Endothelial cell of umbilical vein (primary cell): Measurements from ENCODE around the gene CIZ1. TPM values are rescaled to one million over a fixed set of nuclear protein-coding genes. Genes with fewer than 3 reads are reported as not detected.

Source experiments
- BruUV-seq: library from RNA; stranded (reverse); fragments of 400-500 nt; replicated peaks from 2 replicates; lab custom pipeline; 2021; lab: Mats Ljungman, UMichigan
- CTCF ChIA-PET: fragments of 300-600, 350-600 bp; sonication (Branson Sonifier 250); formaldehyde crosslinking; loops from one replicate; lab custom pipeline; 2021; ENCODE audit warnings: antibody characterized with exemption, inconsistent platforms; lab: Charles Lee
- POLR2A ChIA-PET: fragments of 300-600, 350-600 bp; sonication (Branson Sonifier 250); formaldehyde crosslinking; loops from one replicate; lab custom pipeline; 2021; ENCODE audit warnings: antibody characterized with exemption, inconsistent platforms; lab: Charles Lee
- DNase-seq: peaks from one replicate; pipeline ENCODE4 v3.0.0-alpha.2; 2011; ENCODE audit warnings: low read depth, low spot score
- FAIRE-seq: peaks from 2 replicates; lab custom pipeline; 2011; peaks lifted over from hg19 to GRCh38; lab: Jason Lieb, UNC
- H2AFZ ChIP-seq: 2 replicates; pipeline ENCODE4 v1.6.0; 2012; ENCODE audit warnings: low read depth, low read length, control low read depth, inconsistent platforms
- H3K27ac ChIP-seq: 2 replicates; pipeline ENCODE4 v1.5.1; 2011; ENCODE audit warnings: low read depth, mild to moderate bottlenecking, control low read depth, low read length, moderate library complexity; ENCODE audit not compliant: insufficient read depth
- H3K27me3 ChIP-seq, 2 experiments: 2 replicates each; pipeline versions ENCODE4 v1.6.0 to v1.6.1; 2011; ENCODE audit warnings: low read length in 2 of 2, mixed read lengths in 1 of 2; ENCODE audit not compliant: control insufficient read depth in 2 of 2, insufficient read depth in 2 of 2
- H3K36me3 ChIP-seq, 2 experiments: 2 replicates in 1 of 2; 3 replicates in 1 of 2; pipeline ENCODE4 v1.5.1; 2011; ENCODE audit warnings: low read length in 2 of 2, mild to moderate bottlenecking in 1 of 2, moderate library complexity in 1 of 2; ENCODE audit not compliant: control insufficient read depth in 2 of 2, insufficient read depth in 2 of 2; ENCODE audit errors: extremely low read depth in 1 of 2
- H3K4me1 ChIP-seq: 3 replicates; pipeline ENCODE4 v1.5.1; 2011; ENCODE audit warnings: mild to moderate bottlenecking, low read length; ENCODE audit not compliant: control insufficient read depth, insufficient read depth; ENCODE audit errors: extremely low read depth
- H3K4me2 ChIP-seq: 2 replicates; pipeline ENCODE4 v1.6.1; 2011; ENCODE audit warnings: low read length, control low read depth, mixed read lengths; ENCODE audit not compliant: insufficient read depth
- H3K4me3 ChIP-seq, 3 experiments: fragments of 200-600 bp in 1 of 3; sonication (generic), shearing (Covaris generic) in 1 of 3; replicated peaks in 1 of 3; 2 replicates each; pipeline ENCODE4 v1.5.1; 2011 to 2016; ENCODE audit warnings: control low read depth in 3 of 3, low read length in 3 of 3, mild to moderate bottlenecking in 2 of 3, inconsistent platforms in 1 of 3, low read depth in 1 of 3, moderate library complexity in 1 of 3; ENCODE audit not compliant: insufficient read depth in 1 of 3
- H3K79me2 ChIP-seq: 2 replicates; pipeline ENCODE4 v1.6.0; 2012; ENCODE audit warnings: low read length, inconsistent platforms; ENCODE audit not compliant: control insufficient read depth, insufficient read depth
- H3K9ac ChIP-seq: replicated peaks from 2 replicates; pipeline ENCODE3; 2011; ENCODE audit warnings: low read length, control low read depth; ENCODE audit not compliant: insufficient read depth; ENCODE audit errors: extremely low read depth
- H3K9me1 ChIP-seq: replicated peaks from 3 replicates; pipeline ENCODE4 v1.6.0; 2011; ENCODE audit warnings: mild to moderate bottlenecking, low read length; ENCODE audit not compliant: control insufficient read depth, insufficient read depth; ENCODE audit errors: extremely low read depth
- H3K9me3 ChIP-seq: replicated peaks from 2 replicates; pipeline ENCODE4 v1.5.1; 2012; ENCODE audit warnings: low read length, inconsistent platforms; ENCODE audit not compliant: control insufficient read depth, insufficient read depth
- H4K20me1 ChIP-seq: replicated peaks from 2 replicates; pipeline ENCODE3; 2011; ENCODE audit warnings: mild to moderate bottlenecking, low read length; ENCODE audit not compliant: control insufficient read depth, insufficient read depth; ENCODE audit errors: extremely low read depth
- CTCF ChIP-seq, 2 donors: IDR thresholded peaks; 1 replicate in 1 of 2; 2 replicates in 1 of 2; pipeline ENCODE4 v1.5.1; 2011; ENCODE audit warnings: low read length in 2 of 2, mild to moderate bottlenecking in 2 of 2, moderate library complexity in 2 of 2, control low read depth in 1 of 2, inconsistent platforms in 1 of 2, low read depth in 1 of 2; ENCODE audit not compliant: insufficient read depth in 1 of 2; ENCODE audit errors: extremely low read depth in 1 of 2
- EZH2 ChIP-seq: IDR thresholded peaks from 2 replicates; pipeline ENCODE4 v1.6.1; 2012; ENCODE audit warnings: borderline replicate concordance, low read depth, mild to moderate bottlenecking, moderate library complexity, low read length, inconsistent platforms; ENCODE audit not compliant: severe bottlenecking
- FOS ChIP-seq: IDR thresholded peaks from 2 replicates; pipeline ENCODE4 v1.6.1; 2011; ENCODE audit warnings: mild to moderate bottlenecking, low read length, moderate library complexity, borderline replicate concordance; ENCODE audit not compliant: insufficient read depth
- GATA2 ChIP-seq: IDR thresholded peaks from 2 replicates; pipeline ENCODE4 v1.7.0; 2011; ENCODE audit warnings: low read depth, mild to moderate bottlenecking, moderate library complexity, mixed read lengths, low read length; ENCODE audit not compliant: insufficient read length, insufficient read depth
- JUN ChIP-seq: IDR thresholded peaks from 2 replicates; pipeline ENCODE4 v1.6.1; 2011; ENCODE audit warnings: borderline replicate concordance, low read depth; ENCODE audit not compliant: insufficient read length, insufficient read depth
- MAX ChIP-seq: IDR thresholded peaks from 2 replicates; pipeline ENCODE4 v1.6.1; 2011; ENCODE audit not compliant: insufficient read depth, insufficient read length
- MYC ChIP-seq: IDR thresholded peaks from one replicate; pipeline ENCODE4 v1.6.1; 2011; ENCODE audit warnings: mild to moderate bottlenecking, low read depth, low read length
- POLR2A ChIP-seq: IDR thresholded peaks from 2 replicates; pipeline ENCODE4 v1.6.1; 2012; ENCODE audit warnings: low read depth, mild to moderate bottlenecking, control low read depth, low read length
- POLR2AphosphoS5 ChIP-seq: IDR thresholded peaks from 2 replicates; pipeline ENCODE4 v1.6.1; 2012; ENCODE audit warnings: low read depth, mild to moderate bottlenecking, control low read depth, low read length, moderate library complexity; ENCODE audit not compliant: insufficient read depth
- dilution Hi-C: fragments of 300-500 bp; cut with MboI; formaldehyde crosslinking; loops from one replicate; pipeline ENCODE4 v1.15.0; 2019; ENCODE audit warnings: low sequenced_read_pairs; ENCODE audit not compliant: extremely low pct_ligation_motif_present
- intact Hi-C: fragments of 100-400 bp; cut with micrococcal nuclease; formaldehyde crosslinking; loops from one replicate; pipeline ENCODE4 v1.10.0; 2022
- polyA plus RNA-seq, 4 experiments: library from polyadenylated mRNA; depleted of rRNA in 3 of 4; stranded (reverse) in 3 of 4; unstranded in 1 of 4; fragments of >200 nt; gene quantifications; 2 replicates each; pipeline versions ENCODE4 v1.2.1 to v1.2.3, GENCODE V29; 2011 to 2012; ENCODE audit warnings: missing spikeins in 1 of 4
- total RNA-seq: library from RNA; stranded (reverse); gene quantifications from 2 replicates; pipeline ENCODE4 v1.2.3, GENCODE V29; 2021

The CIZ1 gene
- total and polyA plus RNA-seq, 2 donors (not counting 3 experiments of a cell fraction or from before 2014, with no cell fraction given): 88.3 to 150 TPM

GRCh38 chr9:128224877-128225276 lies 33.5 kb upstream of the CIZ1 start:
- H3K9ac ChIP-seq: no peak overlapping the region

More at GRCh38 chr9:128224877-128225276, 33.5 kb upstream of the CIZ1 start:
- no TSS peak for BruUV-seq
- intact Hi-C loops (no loop called here), dilution Hi-C loops (no loop called here)
- Histone ChIP-seq H3K27ac (no peak overlapping the region), H4K20me1 (no peaks in the 10 kb centered on the region), H3K9me1 (no peaks in the 10 kb centered on the region), H3K79me2 (no peaks in the 10 kb centered on the region), H2AFZ (no peak overlapping the region), H3K4me3 (no peak overlapping the region), H3K4me2 (no peak overlapping the region), H3K36me3 (no peaks in the 10 kb centered on the region), H3K27me3 (no peaks in the 10 kb centered on the region), H3K9me3 (no peaks in the 10 kb centered on the region), H3K4me1 (no peaks in the 10 kb centered on the region)
- DNase-seq (no peak), FAIRE-seq (no peak)
- no peak for TF ChIP-seq POLR2AphosphoS5
- TF ChIP-seq MYC: no peak
- TF ChIP-seq EZH2: no peak
- TF ChIP-seq GATA2: no peak
- no peak for TF ChIP-seq MAX
- no peak for TF ChIP-seq FOS
- no peak for TF ChIP-seq POLR2A
- no peak for TF ChIP-seq CTCF (IDR thresholded peaks at IDR 0.05; ENCODE audit: extremely low read depth in 1 of 2, insufficient read depth in 1 of 2, low read depth in 1 of 2, low read length in 2 of 2)
- no peak for TF ChIP-seq JUN
- ChIA-PET CTCF (interaction anchor here (1.1 kb wide), 1 partner anchor 17 kb away, joined by 3 read pairs; no protein-coding TSS in a partner anchor), POLR2A (no interaction called here)
